ENCODE results near the gene ZNF366. TPM values are rescaled to one million over a fixed set of nuclear protein-coding genes. Genes with fewer than 3 reads are reported as not detected.

The ZNF366 gene
- total RNA-seq, 6 experiments from 2014 or later: 0.77 to 2.3 (median 1.2) TPM

DNA sequence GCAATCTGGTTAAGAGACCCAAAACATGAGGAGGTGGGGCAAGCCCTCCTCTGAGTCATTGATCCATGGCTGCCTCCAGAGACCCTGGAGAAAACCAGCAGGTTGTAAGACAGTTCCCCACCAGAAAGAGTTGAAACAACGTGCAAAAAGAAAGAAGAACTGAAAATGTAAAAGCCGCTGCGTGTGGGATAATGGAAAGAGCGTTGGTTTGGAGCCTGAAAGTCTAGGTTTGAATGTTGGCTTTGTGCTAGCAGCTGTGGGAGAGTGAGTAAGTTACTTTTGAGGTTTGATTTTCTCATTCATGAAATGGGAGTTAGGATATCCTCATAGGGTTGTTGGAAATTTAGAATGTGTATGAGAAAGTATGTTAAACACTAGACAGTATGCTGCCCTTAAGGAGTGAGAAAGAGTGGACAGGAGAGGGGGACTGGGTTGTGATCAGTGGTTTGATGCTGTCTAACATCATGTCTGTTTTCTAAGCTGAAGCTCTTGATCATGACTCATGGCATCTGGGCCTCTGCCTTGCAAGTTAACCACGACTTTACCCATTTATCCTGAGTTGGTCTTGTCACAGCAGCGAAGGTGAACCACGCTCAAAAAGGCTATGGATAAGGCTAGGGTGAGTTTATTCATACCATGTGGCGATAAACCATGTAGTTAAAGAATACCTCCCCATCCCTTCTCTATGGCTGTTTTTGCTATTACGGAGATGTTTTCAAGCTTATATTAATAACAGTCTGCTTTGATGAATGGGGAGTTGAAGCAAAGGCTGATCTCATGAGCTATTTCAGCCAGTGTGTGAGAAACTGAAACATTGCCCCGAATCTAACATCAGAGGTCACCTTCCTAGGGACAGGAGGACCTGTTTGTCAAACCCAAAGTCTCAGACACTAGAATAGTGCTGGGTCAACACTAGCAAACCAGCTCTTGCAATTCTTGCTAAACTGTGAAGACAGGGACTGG, 41.3 kb downstream of the ZNF366 start:
- Histone ChIP-seq H3K9me3 (no peaks in the 10 kb centered on the region), H3K4me3 (no peak overlapping the region), H3K4me1 (no peaks in the 10 kb centered on the region), H3K36me3 (no peaks in the 10 kb centered on the region), H3K27ac (no peak overlapping the region), H3K27me3 (no peaks in the 10 kb centered on the region)
- DNase-seq: no peak
- WGBS (ENCODE audit: insufficient coverage, low coverage, low lambda C conversion rate, missing lambda C conversion rate): 76% methylated on average over 10 of the region's 10 CpGs
- ATAC-seq: peak in 2 of 4 donors; percentile 15 to 30
- intact Hi-C loops (cut with DNase I): no loop called here
- TF ChIP-seq, protein P1, sequence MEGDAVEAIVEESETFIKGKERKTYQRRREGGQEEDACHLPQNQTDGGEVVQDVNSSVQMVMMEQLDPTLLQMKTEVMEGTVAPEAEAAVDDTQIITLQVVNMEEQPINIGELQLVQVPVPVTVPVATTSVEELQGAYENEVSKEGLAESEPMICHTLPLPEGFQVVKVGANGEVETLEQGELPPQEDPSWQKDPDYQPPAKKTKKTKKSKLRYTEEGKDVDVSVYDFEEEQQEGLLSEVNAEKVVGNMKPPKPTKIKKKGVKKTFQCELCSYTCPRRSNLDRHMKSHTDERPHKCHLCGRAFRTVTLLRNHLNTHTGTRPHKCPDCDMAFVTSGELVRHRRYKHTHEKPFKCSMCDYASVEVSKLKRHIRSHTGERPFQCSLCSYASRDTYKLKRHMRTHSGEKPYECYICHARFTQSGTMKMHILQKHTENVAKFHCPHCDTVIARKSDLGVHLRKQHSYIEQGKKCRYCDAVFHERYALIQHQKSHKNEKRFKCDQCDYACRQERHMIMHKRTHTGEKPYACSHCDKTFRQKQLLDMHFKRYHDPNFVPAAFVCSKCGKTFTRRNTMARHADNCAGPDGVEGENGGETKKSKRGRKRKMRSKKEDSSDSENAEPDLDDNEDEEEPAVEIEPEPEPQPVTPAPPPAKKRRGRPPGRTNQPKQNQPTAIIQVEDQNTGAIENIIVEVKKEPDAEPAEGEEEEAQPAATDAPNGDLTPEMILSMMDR (IDR thresholded peaks at IDR 0.05): no peak
- no peak for TF ChIP-seq POLR2A (IDR thresholded peaks at IDR 0.05)

- intact Hi-C loops (cut with DNase I): no loop called here
Observed at GRCh38 chr5:72465066-72465465, 42.1 kb downstream of the ZNF366 start.

DNA sequence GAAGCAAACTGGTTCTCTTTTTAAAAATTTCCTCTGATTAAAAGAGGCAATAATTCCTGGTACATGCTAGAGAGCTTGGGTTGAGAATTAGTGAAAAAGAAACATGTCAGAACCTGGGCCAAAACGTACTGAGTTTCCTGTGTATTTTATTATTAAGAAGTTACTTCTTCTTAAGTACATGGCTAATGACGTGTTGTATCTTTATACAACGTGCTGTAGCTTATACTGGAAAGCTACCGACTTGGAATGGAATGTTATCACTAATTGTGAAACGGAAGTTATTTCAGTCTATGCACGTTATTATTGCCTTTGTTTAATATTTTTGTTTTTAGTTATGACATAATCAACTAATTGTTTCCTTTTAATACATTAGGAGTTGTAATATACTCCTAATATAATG, 43.1 kb downstream of the ZNF366 start:
- no peak for DNase-seq

More at GRCh38 chr5:72465066-72465465, 42.1 kb downstream of the ZNF366 start:
- Histone ChIP-seq H3K9me3 (no peaks in the 10 kb centered on the region), H3K4me1 (no peaks in the 10 kb centered on the region), H3K4me3 (no peak overlapping the region), H3K36me3 (no peaks in the 10 kb centered on the region), H3K27me3 (no peaks in the 10 kb centered on the region), H3K27ac (no peak overlapping the region)
- ATAC-seq (no peak), DNase-seq (no peak)
- TF ChIP-seq POLR2A (IDR thresholded peaks at IDR 0.05): no peak
- TF ChIP-seq, protein P1 (IDR thresholded peaks at IDR 0.05): no peak
- WGBS (ENCODE audit: insufficient coverage, low coverage, low lambda C conversion rate, missing lambda C conversion rate): 22% methylated on average over 2 of the region's 2 CpGs

DNA sequence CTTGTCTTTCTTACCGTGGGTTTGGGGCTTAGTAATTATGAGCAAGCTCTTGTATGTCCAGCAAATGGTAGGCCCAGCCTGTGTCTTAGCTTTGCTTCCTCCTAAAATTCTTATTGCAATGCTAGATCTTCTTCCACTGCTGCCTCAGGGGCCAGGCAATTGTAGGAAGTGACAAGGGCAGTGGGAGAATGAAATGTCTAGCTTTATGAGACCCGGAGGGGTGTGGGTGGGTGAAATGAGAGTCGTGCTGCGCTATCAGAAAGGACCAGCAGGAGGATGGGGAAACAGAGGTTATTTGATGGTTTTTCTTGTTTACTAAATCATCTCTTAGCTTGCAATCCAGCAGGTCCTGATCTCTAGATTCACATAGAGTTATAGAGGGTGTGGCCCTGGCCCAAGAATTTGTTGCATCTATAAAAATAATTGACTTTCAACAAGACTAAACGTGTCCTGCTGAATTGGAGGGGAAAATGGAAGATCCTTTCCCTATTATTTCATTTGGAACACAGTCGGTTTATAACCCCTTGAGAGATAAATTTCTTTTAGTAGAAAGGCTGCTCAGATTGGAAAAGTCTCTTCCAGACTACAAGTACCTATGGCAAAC, 43.7 kb downstream of the ZNF366 start:
- peak in 2 of 4 donors; percentile 14 to 31 for ATAC-seq
- no peaks in the 10 kb centered on the region for H3K9me3 ChIP-seq

More for the DNA sequence above, 43.1 kb downstream of the ZNF366 start:
- TF ChIP-seq, protein P1 (IDR thresholded peaks at IDR 0.05): no peak
- no peak for TF ChIP-seq POLR2A (IDR thresholded peaks at IDR 0.05)
- intact Hi-C loops (cut with DNase I): no loop called here
- peak in 1 of 4 donors; percentile 43 for ATAC-seq
- Histone ChIP-seq H3K4me3 (no peak overlapping the region), H3K4me1 (no peaks in the 10 kb centered on the region), H3K9me3 (no peaks in the 10 kb centered on the region), H3K27ac (no peak overlapping the region), H3K36me3 (no peaks in the 10 kb centered on the region), H3K27me3 (no peaks in the 10 kb centered on the region)
- 50% methylated on average over 6 of the region's 6 CpGs for WGBS (ENCODE audit: insufficient coverage, low coverage, low lambda C conversion rate, missing lambda C conversion rate)

More for the DNA sequence above, 43.7 kb downstream of the ZNF366 start:
- no peak overlapping the region for H3K4me3 ChIP-seq
- no peaks in the 10 kb centered on the region for H3K27me3 ChIP-seq
- 49% methylated on average over 6 of the region's 6 CpGs for WGBS (ENCODE audit: insufficient coverage, low coverage, low lambda C conversion rate, missing lambda C conversion rate)
- DNase-seq: no peak
- H3K36me3 ChIP-seq: no peaks in the 10 kb centered on the region
- TF ChIP-seq, protein P1 (IDR thresholded peaks at IDR 0.05): no peak
- TF ChIP-seq POLR2A (IDR thresholded peaks at IDR 0.05): no peak
- no peaks in the 10 kb centered on the region for H3K4me1 ChIP-seq
- H3K27ac ChIP-seq: no peak overlapping the region
- intact Hi-C loops (cut with DNase I): no loop called here

All from right lobe of liver (tissue), 6 donors.